Dedifferentiated amniotic fluid mesenchymal stem cell (primary cell): ENCODE data around the gene SLC13A2.
"Not testable (repeated sequence)": the region's sequence is repeated elsewhere in the genome, so short reads cannot be mapped to it uniquely, and the experiment has no call there.

Experiments
- DNase-seq: peaks from one replicate; pipeline ENCODE4 v3.0.0-alpha.2; 2016; ENCODE audit errors: extremely low spot score

SLC13A2 gene

GRCh38 chr17:28473542-28473941 is at the start of gene SLC13A2:
Gene SLC13A2, plus strand, starts transcription at chr17:28473644. Its CDS starts 69 bp downstream, at chr17:28473713.
- no peak for DNase-seq

- no peak for DNase-seq
Observed at GRCh38 chr17:28425206-28425605, 48.2 kb upstream of the SLC13A2 start.

GRCh38 chr17:28426081-28426519 is 47.3 kb upstream of the SLC13A2 start:
- no peak for DNase-seq

- no peak for DNase-seq
Observed at GRCh38 chr17:28427371-28427770, 46.1 kb upstream of the SLC13A2 start.

- DNase-seq = not testable (repeated sequence)
Observed at GRCh38 chr17:28427982-28428381, 45.5 kb upstream of the SLC13A2 start.

- DNase-seq = no peak
Observed at GRCh38 chr17:28433721-28434120, 39.7 kb upstream of the SLC13A2 start.

GRCh38 chr17:28434326-28434725 is 39.1 kb upstream of the SLC13A2 start:
- DNase-seq = not testable (repeated sequence)

GRCh38 chr17:28443901-28444638 is 29.4 kb upstream of the SLC13A2 start:
- DNase-seq = no peak

- DNase-seq = no peak
Observed at GRCh38 chr17:28446716-28447395, 26.6 kb upstream of the SLC13A2 start.

- DNase-seq = no peak
Observed at GRCh38 chr17:28447396-28447760, 26.1 kb upstream of the SLC13A2 start.

GRCh38 chr17:28449859-28450258 is 23.6 kb upstream of the SLC13A2 start:
- no peak for DNase-seq

- no peak for DNase-seq
Observed at GRCh38 chr17:28457890-28458289, 15.6 kb upstream of the SLC13A2 start.

- DNase-seq = not testable (repeated sequence)
Observed at GRCh38 chr17:28458881-28459280, 14.6 kb upstream of the SLC13A2 start.

GRCh38 chr17:28460901-28461300 is 12.5 kb upstream of the SLC13A2 start:
- DNase-seq = no peak

GRCh38 chr17:28466001-28466400 is 7.4 kb upstream of the SLC13A2 start:
- no peak for DNase-seq

- no peak for DNase-seq
Observed at GRCh38 chr17:28466521-28467048, 6.9 kb upstream of the SLC13A2 start.

- DNase-seq = peak; percentile 45
Observed at GRCh38 chr17:28467456-28468025, 5.9 kb upstream of the SLC13A2 start.

GRCh38 chr17:28468033-28468735 is 5.3 kb upstream of the SLC13A2 start:
- DNase-seq = not testable (repeated sequence)

GRCh38 chr17:28468781-28469180 is 4.7 kb upstream of the SLC13A2 start:
- no peak for DNase-seq

GRCh38 chr17:28469376-28469775 is 4.1 kb upstream of the SLC13A2 start:
- no peak for DNase-seq

- DNase-seq = no peak
Observed at GRCh38 chr17:28470266-28470913, 3.1 kb upstream of the SLC13A2 start.
